ENCODE measurements around the gene ADIPOR2.

Gene ADIPOR2

GRCh38 chr12:1793426-1794210 is 102.7 kb downstream of the ADIPOR2 start:
- Histone ChIP-seq H4K91ac (ENCODE audit: low read length) (no peak overlapping the region), H4K8ac (ENCODE audit: low read length) (no peak overlapping the region)

GRCh38 chr12:1794440-1795090 is 103.7 kb downstream of the ADIPOR2 start:
- H2BK5ac ChIP-seq (ENCODE audit: low read depth, low read length, poor library complexity, severe bottlenecking): no peak overlapping the region
- H3K36me3 ChIP-seq (ENCODE audit: control insufficient read depth in 1 of 2, insufficient read depth in 2 of 2, low read depth in 1 of 2, low read length in 2 of 2): peaks cover 5 to 10% of the 10 kb centered on the region in 2 experiments
- DNase-seq: no peak
- no peak overlapping the region for H3K4ac ChIP-seq (ENCODE audit: low read depth in 1 of 2, low read length in 2 of 2)
- no peaks in the 10 kb centered on the region for H3K9me3 ChIP-seq (ENCODE audit: control insufficient read depth, low read length)
- H3K18ac ChIP-seq (ENCODE audit: low read depth in 1 of 2, low read length in 2 of 2): no peak overlapping the region
- H2AK5ac ChIP-seq (ENCODE audit: low read length, severe bottlenecking): no peak overlapping the region
- no peak overlapping the region for H4K8ac ChIP-seq (ENCODE audit: low read length)
- H3K23ac ChIP-seq (ENCODE audit: low read length in 2 of 2): no peak overlapping the region
- H3K79me1 ChIP-seq (replicated peaks; ENCODE audit: low read length, poor library complexity, severe bottlenecking): peaks cover 2% of the 10 kb centered on the region
- no peak overlapping the region for H3K14ac ChIP-seq (ENCODE audit: low read length in 2 of 2)
- H3K9ac ChIP-seq (ENCODE audit: low read length): no peak overlapping the region
- H3K4me3 ChIP-seq (ENCODE audit: insufficient read depth in 1 of 2, low read depth in 1 of 2, low read length in 2 of 2): no peak overlapping the region
- no peak overlapping the region for H4K91ac ChIP-seq (ENCODE audit: low read length)
- no peak overlapping the region for H2AFZ ChIP-seq (ENCODE audit: low read depth, low read length)
- H2BK120ac ChIP-seq (ENCODE audit: low read depth, low read length): no peak overlapping the region
- H2BK15ac ChIP-seq (ENCODE audit: low read depth, poor library complexity, severe bottlenecking): no peak overlapping the region
- no peaks in the 10 kb centered on the region for H3K27me3 ChIP-seq (ENCODE audit: control insufficient read depth in 1 of 2, insufficient read depth in 1 of 2, low read length in 2 of 2)
- H2BK12ac ChIP-seq (ENCODE audit: low read length in 2 of 2): no peak overlapping the region
- 90% methylated on average over 15 of the region's 15 CpGs for WGBS
- H3K27ac ChIP-seq (ENCODE audit: low read length, poor library complexity, severe bottlenecking): no peak overlapping the region
- H3K4me1 ChIP-seq (ENCODE audit: control insufficient read depth, insufficient read depth, low read depth, low read length): peaks cover 23% of the 10 kb centered on the region
- no peak overlapping the region for H3K4me2 ChIP-seq (ENCODE audit: low read length, poor library complexity, severe bottlenecking)

More at GRCh38 chr12:1793426-1794210, 102.7 kb downstream of the ADIPOR2 start:
- no peak for DNase-seq
- Histone ChIP-seq H2BK12ac (ENCODE audit: low read length in 2 of 2) (no peak overlapping the region), H2AFZ (ENCODE audit: low read depth, low read length) (no peak overlapping the region), H2BK15ac (ENCODE audit: low read depth, poor library complexity, severe bottlenecking) (no peak overlapping the region), H3K9ac (ENCODE audit: low read length) (no peak overlapping the region), H3K27me3 (ENCODE audit: control insufficient read depth in 1 of 2, insufficient read depth in 1 of 2, low read length in 2 of 2) (no peaks in the 10 kb centered on the region), H3K14ac (ENCODE audit: low read length in 2 of 2) (no peak overlapping the region), H2BK120ac (ENCODE audit: low read depth, low read length) (no peak overlapping the region), H3K4me1 (ENCODE audit: control insufficient read depth, insufficient read depth, low read depth, low read length) (peaks cover 23% of the 10 kb centered on the region), H3K23ac (ENCODE audit: low read length in 2 of 2) (no peak overlapping the region), H3K4ac (ENCODE audit: low read depth in 1 of 2, low read length in 2 of 2) (no peak overlapping the region), H3K9me3 (ENCODE audit: control insufficient read depth, low read length) (no peaks in the 10 kb centered on the region), H3K79me1 (replicated peaks; ENCODE audit: low read length, poor library complexity, severe bottlenecking) (peaks cover 3% of the 10 kb centered on the region), H2BK5ac (ENCODE audit: low read depth, low read length, poor library complexity, severe bottlenecking) (no peak overlapping the region), H3K4me2 (ENCODE audit: low read length, poor library complexity, severe bottlenecking) (no peak overlapping the region), H3K36me3 (ENCODE audit: control insufficient read depth in 1 of 2, insufficient read depth in 2 of 2, low read depth in 1 of 2, low read length in 2 of 2) (peaks cover 5 to 10% of the 10 kb centered on the region in 2 experiments), H3K4me3 (ENCODE audit: insufficient read depth in 1 of 2, low read depth in 1 of 2, low read length in 2 of 2) (no peak overlapping the region), H3K18ac (ENCODE audit: low read depth in 1 of 2, low read length in 2 of 2) (no peak overlapping the region), H3K27ac (ENCODE audit: low read length, poor library complexity, severe bottlenecking) (no peak overlapping the region), H2AK5ac (ENCODE audit: low read length, severe bottlenecking) (no peak overlapping the region)
- WGBS: 95% methylated on average over 26 of the region's 26 CpGs

GRCh38 chr12:1795221-1795784 is 104.4 kb downstream of the ADIPOR2 start:
- no peak for DNase-seq
- Histone ChIP-seq H3K79me1 (replicated peaks; ENCODE audit: low read length, poor library complexity, severe bottlenecking) (no peaks in the 10 kb centered on the region), H2BK5ac (ENCODE audit: low read depth, low read length, poor library complexity, severe bottlenecking) (no peak overlapping the region), H3K4me1 (ENCODE audit: control insufficient read depth, insufficient read depth, low read depth, low read length) (peaks cover 23% of the 10 kb centered on the region), H3K27ac (ENCODE audit: low read length, poor library complexity, severe bottlenecking) (no peak overlapping the region), H3K4me2 (ENCODE audit: low read length, poor library complexity, severe bottlenecking) (no peak overlapping the region), H2BK12ac (ENCODE audit: low read length in 2 of 2) (peak overlapping the region; percentile 14 to 19), H3K4me3 (ENCODE audit: insufficient read depth in 1 of 2, low read depth in 1 of 2, low read length in 2 of 2) (peak overlapping the region in 1 of 2 experiments; percentile 53), H2AK5ac (ENCODE audit: low read length, severe bottlenecking) (no peak overlapping the region), H2BK120ac (ENCODE audit: low read depth, low read length) (no peak overlapping the region), H3K23ac (ENCODE audit: low read length in 2 of 2) (no peak overlapping the region), H3K36me3 (ENCODE audit: control insufficient read depth in 1 of 2, insufficient read depth in 2 of 2, low read depth in 1 of 2, low read length in 2 of 2) (peaks cover 3 to 10% of the 10 kb centered on the region in 2 experiments), H3K9ac (ENCODE audit: low read length) (peak overlapping the region; percentile 67), H3K9me3 (ENCODE audit: control insufficient read depth, low read length) (no peaks in the 10 kb centered on the region), H2BK15ac (ENCODE audit: low read depth, poor library complexity, severe bottlenecking) (no peak overlapping the region), H3K27me3 (ENCODE audit: control insufficient read depth in 1 of 2, insufficient read depth in 1 of 2, low read length in 2 of 2) (no peaks in the 10 kb centered on the region), H2AFZ (ENCODE audit: low read depth, low read length) (peak overlapping the region; percentile 64), H4K8ac (ENCODE audit: low read length) (peak overlapping the region; percentile 19), H4K91ac (ENCODE audit: low read length) (no peak overlapping the region), H3K4ac (ENCODE audit: low read depth in 1 of 2, low read length in 2 of 2) (no peak overlapping the region), H3K18ac (ENCODE audit: low read depth in 1 of 2, low read length in 2 of 2) (no peak overlapping the region), H3K14ac (ENCODE audit: low read length in 2 of 2) (no peak overlapping the region)
- whole genome bisulfite sequencing: 76% methylated on average over 16 of the region's 19 CpGs

Measured in mesenchymal stem cell (in vitro differentiated cells and primary cell).